ENCODE data around the gene PDE4B. TPM values are rescaled to one million over a fixed set of nuclear protein-coding genes. Genes with fewer than 3 reads are reported as not detected.

The PDE4B gene
- total and polyA plus RNA-seq, 2 of the 13 experiments (the other 11 are each of a cell fraction or from before 2014, with no cell fraction given) = not detected

DNA sequence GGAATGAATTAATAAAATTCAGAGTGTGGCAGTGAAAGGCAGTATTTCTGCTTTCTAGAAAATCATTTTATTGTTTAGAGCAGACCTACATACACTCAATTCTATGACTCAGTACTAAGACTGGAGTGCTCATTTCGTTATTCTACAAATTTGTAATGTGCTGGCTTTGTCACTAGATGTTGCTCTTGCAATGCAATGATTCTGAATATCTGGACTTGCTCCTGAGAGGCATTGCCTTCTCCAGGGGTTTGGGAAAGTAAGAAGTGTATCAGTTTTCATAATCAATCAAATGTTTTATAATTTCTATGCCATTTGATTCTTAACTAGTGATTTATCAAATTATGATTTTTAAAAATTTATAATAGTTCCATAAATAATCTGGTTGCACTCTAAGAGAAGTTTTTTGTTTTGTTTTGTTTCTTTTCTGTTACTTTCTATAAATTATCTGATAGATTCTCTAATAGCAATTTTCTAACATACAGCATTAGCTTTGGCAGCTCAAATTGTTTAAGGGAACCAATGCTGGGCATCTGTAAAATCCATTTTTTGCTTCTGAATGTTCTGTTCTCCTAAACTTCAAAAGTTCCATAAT lies 460.7 kb downstream of the PDE4B start:
- FAIRE-seq (peak; percentile 36), ATAC-seq (peak; percentile 79), DNase-seq (ENCODE audit: low spot score) (peak; percentile 26)
- H3K9ac ChIP-seq (ENCODE audit: insufficient read depth, low read depth, low read length) = no peak overlapping the region
- peak; percentile 82 for TF ChIP-seq STAG1 (CRISPR knock-in tag; IDR thresholded peaks at IDR 0.05)
- TF ChIP-seq DPF2 (CRISPR knock-in tag; IDR thresholded peaks at IDR 0.05; ENCODE audit: borderline replicate concordance, low read depth) = no peak
- TF ChIP-seq ZNF205 (CRISPR knock-in tag; IDR thresholded peaks at IDR 0.05) = no peak
- TF ChIP-seq SMC3 (IDR thresholded peaks at IDR 0.05; ENCODE audit: low read length) = peak; percentile 56; the same call in 1 of the 2 replicates
- TF ChIP-seq, protein P1, sequence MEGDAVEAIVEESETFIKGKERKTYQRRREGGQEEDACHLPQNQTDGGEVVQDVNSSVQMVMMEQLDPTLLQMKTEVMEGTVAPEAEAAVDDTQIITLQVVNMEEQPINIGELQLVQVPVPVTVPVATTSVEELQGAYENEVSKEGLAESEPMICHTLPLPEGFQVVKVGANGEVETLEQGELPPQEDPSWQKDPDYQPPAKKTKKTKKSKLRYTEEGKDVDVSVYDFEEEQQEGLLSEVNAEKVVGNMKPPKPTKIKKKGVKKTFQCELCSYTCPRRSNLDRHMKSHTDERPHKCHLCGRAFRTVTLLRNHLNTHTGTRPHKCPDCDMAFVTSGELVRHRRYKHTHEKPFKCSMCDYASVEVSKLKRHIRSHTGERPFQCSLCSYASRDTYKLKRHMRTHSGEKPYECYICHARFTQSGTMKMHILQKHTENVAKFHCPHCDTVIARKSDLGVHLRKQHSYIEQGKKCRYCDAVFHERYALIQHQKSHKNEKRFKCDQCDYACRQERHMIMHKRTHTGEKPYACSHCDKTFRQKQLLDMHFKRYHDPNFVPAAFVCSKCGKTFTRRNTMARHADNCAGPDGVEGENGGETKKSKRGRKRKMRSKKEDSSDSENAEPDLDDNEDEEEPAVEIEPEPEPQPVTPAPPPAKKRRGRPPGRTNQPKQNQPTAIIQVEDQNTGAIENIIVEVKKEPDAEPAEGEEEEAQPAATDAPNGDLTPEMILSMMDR (CRISPR knock-in tag; IDR thresholded peaks at IDR 0.05) = peak; percentile 72
- in situ Hi-C loops (cut with HindIII; ENCODE audit: extremely low pct_ligation_motif_present, low pct_unique_long_range_greater_than_20kb) = loop anchor here (10.0 kb wide), 1 partner anchor 191 kb away; no protein-coding TSS in a partner anchor
- intact Hi-C loops (cut with micrococcal nuclease; ENCODE audit: unreplicated experiment) = loop anchor here (1.0 to 5.0 kb wide), 4 partner anchors 193 to 480 kb away; no protein-coding TSS in a partner anchor
- BruUV-seq (replicated peaks) = no TSS peak
- no peak overlapping the region for H3K4me3 ChIP-seq (replicated peaks in 1 of 3; ENCODE audit: insufficient read depth in 1 of 3, low read depth in 2 of 3, low read length in 3 of 3)
- no peaks in the 10 kb centered on the region for H3K79me2 ChIP-seq (ENCODE audit: insufficient read depth, low read length)
- ChIA-PET CTCF (ENCODE audit: low intra/inter-chr PET ratio, low total read pairs) (interaction anchor here (1.2 to 1.7 kb wide), 2 partner anchors 193 to 472 kb away, joined by 6 to 12 read pairs; no protein-coding TSS in a partner anchor), POLR2A (no interaction called here)
- H4K20me1 ChIP-seq (ENCODE audit: insufficient read depth, low read length) = no peaks in the 10 kb centered on the region
- no peak overlapping the region for H3K27ac ChIP-seq (ENCODE audit: extremely low read length, insufficient read depth, low read length)
- 0% methylated on average over 1 of the region's 1 CpG for WGBS (ENCODE audit: low lambda C conversion rate)
- H3K4me2 ChIP-seq (ENCODE audit: low read depth, low read length) = no peak overlapping the region
- H2AFZ ChIP-seq (ENCODE audit: low read length) = no peak overlapping the region
- H3K27me3 ChIP-seq (ENCODE audit: control insufficient read depth in 1 of 2, insufficient read depth in 2 of 2, low read length in 2 of 2) = no peaks in the 10 kb centered on the region; a peak in 1 of 5 replicates
- no peaks in the 10 kb centered on the region for H3K4me1 ChIP-seq (ENCODE audit: insufficient read depth, low read length)
- no peaks in the 10 kb centered on the region for H3K9me3 ChIP-seq (ENCODE audit: low read length)
- no peaks in the 10 kb centered on the region for H3K36me3 ChIP-seq (replicated peaks in 1 of 2; ENCODE audit: control insufficient read depth in 1 of 2, insufficient read depth in 2 of 2, low read length in 2 of 2)

DNA sequence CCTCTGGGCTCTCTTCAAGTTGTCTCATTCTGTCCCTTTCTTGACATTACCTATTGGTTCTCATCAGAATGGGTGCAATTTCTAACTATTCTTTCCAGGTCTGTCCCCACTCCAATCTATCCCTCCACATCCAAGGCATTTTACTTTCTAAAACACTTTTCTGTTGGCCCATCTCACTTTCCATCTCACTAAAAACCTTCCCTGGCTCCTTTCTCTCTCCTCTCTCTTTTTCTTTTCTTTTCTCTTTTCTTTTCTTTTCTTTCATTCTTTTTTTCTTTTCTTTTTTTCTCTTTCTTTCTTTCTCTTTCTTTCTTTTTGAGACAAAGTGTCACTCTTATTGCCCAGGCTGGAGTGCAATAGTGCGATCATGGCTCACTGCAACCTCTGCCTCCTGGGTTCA lies 462.1 kb downstream of the PDE4B start:
- H3K4me3 ChIP-seq (replicated peaks in 1 of 3; ENCODE audit: insufficient read depth in 1 of 3, low read depth in 2 of 3, low read length in 3 of 3) = no peak overlapping the region
- H3K9me3 ChIP-seq (ENCODE audit: low read length) = no peaks in the 10 kb centered on the region
- no peak overlapping the region for H3K27ac ChIP-seq (ENCODE audit: extremely low read length, insufficient read depth, low read length)
- FAIRE-seq (no peak), DNase-seq (ENCODE audit: low spot score) (no peak), ATAC-seq (no peak)
- in situ Hi-C loops (cut with HindIII; ENCODE audit: extremely low pct_ligation_motif_present, low pct_unique_long_range_greater_than_20kb) = loop anchor here (10.0 kb wide), 1 partner anchor 190 kb away; no protein-coding TSS in a partner anchor
- H3K36me3 ChIP-seq (replicated peaks in 1 of 2; ENCODE audit: control insufficient read depth in 1 of 2, insufficient read depth in 2 of 2, low read length in 2 of 2) = no peaks in the 10 kb centered on the region
- BruUV-seq (replicated peaks) = no TSS peak
- intact Hi-C loops (cut with micrococcal nuclease; ENCODE audit: unreplicated experiment) = loop anchor here (5.0 kb wide), 1 partner anchor 248 kb away; no protein-coding TSS in a partner anchor
- H3K79me2 ChIP-seq (ENCODE audit: insufficient read depth, low read length) = no peaks in the 10 kb centered on the region
- CTCF ChIA-PET (ENCODE audit: low intra/inter-chr PET ratio, low total read pairs) = no interaction called here
- H3K9ac ChIP-seq (ENCODE audit: insufficient read depth, low read depth, low read length) = no peak overlapping the region
- H3K4me1 ChIP-seq (ENCODE audit: insufficient read depth, low read length) = no peaks in the 10 kb centered on the region
- no peak overlapping the region for H2AFZ ChIP-seq (ENCODE audit: low read length)
- H3K27me3 ChIP-seq (ENCODE audit: control insufficient read depth in 1 of 2, insufficient read depth in 2 of 2, low read length in 2 of 2) = no peaks in the 10 kb centered on the region; a peak in 1 of 5 replicates
- POLR2A ChIA-PET = no interaction called here
- H3K4me2 ChIP-seq (ENCODE audit: low read depth, low read length) = no peak overlapping the region
- WGBS (ENCODE audit: low lambda C conversion rate) = 77% methylated on average over 1 of the region's 1 CpG
- H4K20me1 ChIP-seq (ENCODE audit: insufficient read depth, low read length) = no peaks in the 10 kb centered on the region
- TF ChIP-seq, protein P2, sequence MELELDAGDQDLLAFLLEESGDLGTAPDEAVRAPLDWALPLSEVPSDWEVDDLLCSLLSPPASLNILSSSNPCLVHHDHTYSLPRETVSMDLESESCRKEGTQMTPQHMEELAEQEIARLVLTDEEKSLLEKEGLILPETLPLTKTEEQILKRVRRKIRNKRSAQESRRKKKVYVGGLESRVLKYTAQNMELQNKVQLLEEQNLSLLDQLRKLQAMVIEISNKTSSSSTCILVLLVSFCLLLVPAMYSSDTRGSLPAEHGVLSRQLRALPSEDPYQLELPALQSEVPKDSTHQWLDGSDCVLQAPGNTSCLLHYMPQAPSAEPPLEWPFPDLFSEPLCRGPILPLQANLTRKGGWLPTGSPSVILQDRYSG (CRISPR knock-in tag; IDR thresholded peaks at IDR 0.05) = no peak
- no peak for TF ChIP-seq ZKSCAN5 (CRISPR knock-in tag; IDR thresholded peaks at IDR 0.05)
- no peak for TF ChIP-seq XBP1 (CRISPR knock-in tag; IDR thresholded peaks at IDR 0.05)
- TF ChIP-seq, protein P3, sequence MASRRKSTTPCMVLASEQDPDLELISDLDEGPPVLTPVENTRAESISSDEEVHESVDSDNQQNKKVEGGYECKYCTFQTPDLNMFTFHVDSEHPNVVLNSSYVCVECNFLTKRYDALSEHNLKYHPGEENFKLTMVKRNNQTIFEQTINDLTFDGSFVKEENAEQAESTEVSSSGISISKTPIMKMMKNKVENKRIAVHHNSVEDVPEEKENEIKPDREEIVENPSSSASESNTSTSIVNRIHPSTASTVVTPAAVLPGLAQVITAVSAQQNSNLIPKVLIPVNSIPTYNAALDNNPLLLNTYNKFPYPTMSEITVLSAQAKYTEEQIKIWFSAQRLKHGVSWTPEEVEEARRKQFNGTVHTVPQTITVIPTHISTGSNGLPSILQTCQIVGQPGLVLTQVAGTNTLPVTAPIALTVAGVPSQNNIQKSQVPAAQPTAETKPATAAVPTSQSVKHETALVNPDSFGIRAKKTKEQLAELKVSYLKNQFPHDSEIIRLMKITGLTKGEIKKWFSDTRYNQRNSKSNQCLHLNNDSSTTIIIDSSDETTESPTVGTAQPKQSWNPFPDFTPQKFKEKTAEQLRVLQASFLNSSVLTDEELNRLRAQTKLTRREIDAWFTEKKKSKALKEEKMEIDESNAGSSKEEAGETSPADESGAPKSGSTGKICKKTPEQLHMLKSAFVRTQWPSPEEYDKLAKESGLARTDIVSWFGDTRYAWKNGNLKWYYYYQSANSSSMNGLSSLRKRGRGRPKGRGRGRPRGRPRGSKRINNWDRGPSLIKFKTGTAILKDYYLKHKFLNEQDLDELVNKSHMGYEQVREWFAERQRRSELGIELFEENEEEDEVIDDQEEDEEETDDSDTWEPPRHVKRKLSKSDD (CRISPR knock-in tag; IDR thresholded peaks at IDR 0.05; ENCODE audit: low read depth) = no peak

Measured in HepG2 (cell line).